GM13977 (cell line): ENCODE data around the gene OR10H1.
"Not testable (repeated sequence)": the region's sequence is repeated elsewhere in the genome, so short reads cannot be mapped to it uniquely, and the experiment has no call there.

Source experiments
- DNase-seq: peaks from one replicate; pipeline ENCODE4 v3.0.0; 2012; ENCODE audit warnings: low spot score
- CTCF ChIP-seq: IDR thresholded peaks from 2 replicates; pipeline ENCODE4 v1.5.1; 2012; ENCODE audit warnings: mild to moderate bottlenecking, control low read depth; ENCODE audit not compliant: insufficient read depth; ENCODE audit errors: extremely low read depth, missing control alignments
- in situ Hi-C: fragments of 300-500 bp; cut with MboI; formaldehyde crosslinking; loops from one replicate; pipeline ENCODE4 v1.12.0; 2022; ENCODE audit warnings: low sequenced_read_pairs, low pct_unique_long_range_greater_than_20kb, mixed read lengths, inconsistent platforms; ENCODE audit not compliant: unreplicated experiment

Gene OR10H1

GRCh38 chr19:15846923-15847322, 31.5 kb upstream of the OR10H1 start:
- no peak for TF ChIP-seq CTCF
- DNase-seq = no peak
- in situ Hi-C loops = loop anchor here (25.0 kb wide), 1 partner anchor 315 kb away; the partner anchor contains the start of gene CIB3

- DNase-seq = not testable (repeated sequence)
- in situ Hi-C loops = loop anchor here (25.0 kb wide), 1 partner anchor 318 kb away; the partner anchor contains the start of gene CIB3
Observed at GRCh38 chr19:15843894-15844222, 28.4 kb upstream of the OR10H1 start.

- in situ Hi-C loops = loop anchor here (25.0 kb wide), 1 partner anchor 319 kb away; the partner anchor contains the start of gene CIB3
- DNase-seq = no peak
- no peak for TF ChIP-seq CTCF
Observed at GRCh38 chr19:15843203-15843893, 27.9 kb upstream of the OR10H1 start.

- DNase-seq = no peak
- in situ Hi-C loops = loop anchor here (25.0 kb wide), 1 partner anchor 320 kb away; the partner anchor contains the start of gene CIB3
- peak; percentile 25 for TF ChIP-seq CTCF
Observed at GRCh38 chr19:15841875-15842569, 26.6 kb upstream of the OR10H1 start.

- no peak for TF ChIP-seq CTCF
- no peak for DNase-seq
- in situ Hi-C loops = loop anchor here (25.0 kb wide), 1 partner anchor 321 kb away; the partner anchor contains the start of gene CIB3
Observed at GRCh38 chr19:15840833-15841232, 25.4 kb upstream of the OR10H1 start.

GRCh38 chr19:15839888-15840287, 24.4 kb upstream of the OR10H1 start:
- DNase-seq = not testable (repeated sequence)
- in situ Hi-C loops = loop anchor here (25.0 kb wide), 1 partner anchor 322 kb away; the partner anchor contains the start of gene CIB3

GRCh38 chr19:15838351-15838750, 22.9 kb upstream of the OR10H1 start:
- no peak for DNase-seq
- in situ Hi-C loops = loop anchor here (25.0 kb wide), 1 partner anchor 324 kb away; the partner anchor contains the start of gene CIB3
- no peak for TF ChIP-seq CTCF
